IMR-90 (cell line): ENCODE measurements around the gene OSBPL9. TPM values are rescaled to one million over a fixed set of nuclear protein-coding genes. Genes with fewer than 3 reads are reported as not detected.

ENCODE experiments used
- ATAC-seq: fragments of 200-7000 bp; cut with Tn5 transposase; 2 replicates; pipeline ENCODE4 v1.9.1; 2020; ENCODE audit warnings: low read depth, mild to moderate bottlenecking, moderate library complexity
- BruUV-seq: library from RNA; stranded (reverse); fragments of 400-500 nt; replicated peaks from 2 replicates; lab custom pipeline; 2021; lab: Mats Ljungman, UMichigan
- CTCF ChIA-PET: fragments of 300-600 bp; formaldehyde crosslinking; extraction: SDS; loops from one replicate; lab custom pipeline; 2021; ENCODE audit warnings: antibody characterized with exemption; lab: Yijun Ruan, JAX
- POLR2A ChIA-PET: fragments of 300-600 bp; sonication (Branson Sonifier 250); formaldehyde crosslinking; loops from one replicate; lab custom pipeline; 2022; ENCODE audit warnings: antibody characterized with exemption; ENCODE audit not compliant: unreplicated experiment; lab: Charles Lee
- DNase-seq: peaks from one replicate; pipeline ENCODE4 v3.0.0; 2013
- H2AFZ ChIP-seq: replicated peaks from 2 replicates; pipeline ENCODE3; 2013; ENCODE audit warnings: low read length, mild to moderate bottlenecking; ENCODE audit not compliant: poor library complexity
- H2AK5ac ChIP-seq: 2 replicates; pipeline ENCODE4 v1.6.1; 2013; ENCODE audit warnings: low read depth, low read length, inconsistent platforms
- H2AK9ac ChIP-seq: replicated peaks from 2 replicates; pipeline ENCODE3; 2013; ENCODE audit warnings: mild to moderate bottlenecking, low read depth, low read length, moderate library complexity; ENCODE audit not compliant: poor library complexity
- H2BK120ac ChIP-seq: 2 replicates; pipeline ENCODE4 v1.6.1; 2013; ENCODE audit warnings: low read depth, low read length, inconsistent platforms
- H2BK15ac ChIP-seq: 3 replicates; pipeline ENCODE4 v1.6.1; 2013; ENCODE audit warnings: low read depth, low read length, inconsistent platforms
- H2BK20ac ChIP-seq: 2 replicates; pipeline ENCODE4 v1.6.1; 2013; ENCODE audit warnings: low read depth, mild to moderate bottlenecking, inconsistent platforms, low read length, moderate library complexity
- H2BK5ac ChIP-seq: 2 replicates; pipeline ENCODE4 v1.6.1; 2013; ENCODE audit warnings: mild to moderate bottlenecking, low read depth, low read length, inconsistent platforms; ENCODE audit not compliant: poor library complexity, severe bottlenecking
- H3K14ac ChIP-seq: replicated peaks from 2 replicates; pipeline ENCODE4 v1.6.1; 2013; ENCODE audit warnings: low read depth, low read length, inconsistent platforms
- H3K18ac ChIP-seq: 2 replicates; pipeline ENCODE4 v1.6.1; 2013; ENCODE audit warnings: low read depth, low read length, control low read depth
- H3K23ac ChIP-seq: 2 replicates; pipeline ENCODE4 v1.6.1; 2013; ENCODE audit warnings: low read depth, low read length, inconsistent platforms
- H3K27ac ChIP-seq: 2 replicates; pipeline ENCODE4 v1.5.1; 2013; ENCODE audit warnings: mild to moderate bottlenecking, control low read depth, low read length; ENCODE audit not compliant: insufficient read depth
- H3K27me3 ChIP-seq: 2 replicates; pipeline ENCODE4 v1.6.1; 2013; ENCODE audit warnings: low read length; ENCODE audit not compliant: control insufficient read depth, insufficient read depth
- H3K36me3 ChIP-seq: 2 replicates; pipeline ENCODE4 v1.6.1; 2013; ENCODE audit warnings: low read length, mixed read lengths; ENCODE audit not compliant: control insufficient read depth, insufficient read depth
- H3K4ac ChIP-seq: 2 replicates; pipeline ENCODE4 v1.6.1; 2013; ENCODE audit warnings: low read depth, low read length, inconsistent platforms
- H3K4me1 ChIP-seq: 2 replicates; pipeline ENCODE4 v1.6.1; 2013; ENCODE audit warnings: low read length, mixed read lengths; ENCODE audit not compliant: control insufficient read depth, insufficient read depth
- H3K4me2 ChIP-seq: 2 replicates; pipeline ENCODE4 v1.6.1; 2013; ENCODE audit warnings: low read depth, mild to moderate bottlenecking, control low read depth, low read length, moderate library complexity
- H3K4me3 ChIP-seq: 2 replicates; pipeline ENCODE4 v1.5.1; 2013; ENCODE audit warnings: low read depth, mild to moderate bottlenecking, control low read depth, low read length, moderate library complexity; ENCODE audit not compliant: insufficient read depth
- H3K56ac ChIP-seq: 2 replicates; pipeline ENCODE4 v1.6.1; 2013; ENCODE audit warnings: low read length, inconsistent platforms; ENCODE audit not compliant: insufficient read depth; ENCODE audit errors: extremely low read depth
- H3K79me1 ChIP-seq, 2 experiments: 2 replicates each; pipeline ENCODE4 v1.6.1; 2013; ENCODE audit warnings: low read length in 2 of 2, inconsistent platforms in 1 of 2, low read depth in 1 of 2
- H3K9ac ChIP-seq: 2 replicates; pipeline ENCODE4 v1.6.1; 2013; ENCODE audit warnings: low read depth, low read length, control low read depth
- H3K9me1 ChIP-seq: 2 replicates; pipeline ENCODE4 v1.6.1; 2013; ENCODE audit warnings: low read length, inconsistent platforms; ENCODE audit not compliant: insufficient read depth
- H3K9me3 ChIP-seq: 2 replicates; pipeline ENCODE4 v1.6.1; 2013; ENCODE audit warnings: low read length; ENCODE audit not compliant: control insufficient read depth, insufficient read depth
- H4K20me1 ChIP-seq: 2 replicates; pipeline ENCODE4 v1.6.1; 2013; ENCODE audit warnings: low read length, inconsistent platforms; ENCODE audit not compliant: insufficient read depth
- H4K5ac ChIP-seq: 2 replicates; pipeline ENCODE4 v1.6.1; 2013; ENCODE audit warnings: mild to moderate bottlenecking, low read depth, low read length, control low read depth
- H4K8ac ChIP-seq, 2 experiments: 2 replicates each; pipeline ENCODE4 v1.6.1; 2013; ENCODE audit warnings: low read depth in 2 of 2, low read length in 2 of 2, control low read depth in 1 of 2, inconsistent platforms in 1 of 2
- H4K91ac ChIP-seq: 2 replicates; pipeline ENCODE4 v1.6.1; 2013; ENCODE audit warnings: low read depth, low read length, inconsistent platforms; ENCODE audit not compliant: insufficient read depth
- CEBPB ChIP-seq: IDR thresholded peaks from 2 replicates; pipeline ENCODE4 v1.6.1; 2012; ENCODE audit warnings: low read depth, low read length, improper control_type of control experiment
- MAZ ChIP-seq: IDR thresholded peaks from 2 replicates; pipeline ENCODE4 v1.6.1; 2012; ENCODE audit warnings: low read depth, mild to moderate bottlenecking, low read length, improper control_type of control experiment, moderate library complexity, borderline replicate concordance
- RFX5 ChIP-seq: IDR thresholded peaks from 2 replicates; pipeline ENCODE4 v1.8.0; 2012; ENCODE audit warnings: low read depth, mild to moderate bottlenecking, low read length, moderate library complexity
- WGBS, 2 experiments: methylation state at CpG; one replicate each; pipeline versions ENCODE4 v1.1.5 to v1.1.7; 2013; ENCODE audit warnings: missing lambda C conversion rate in 2 of 2; ENCODE audit not compliant: insufficient read length in 1 of 2; ENCODE audit errors: extremely low coverage in 2 of 2; 5-methylcytosine and 5-hydroxymethylcytosine counted together
- dilution Hi-C: fragments of 300-500 bp; cut with HindIII; formaldehyde crosslinking; loops from one replicate; pipeline ENCODE4 v1.14.3; 2018; ENCODE audit warnings: low sequenced_read_pairs; ENCODE audit not compliant: unreplicated experiment
- in situ Hi-C: fragments of 300-500 bp; cut with MboI; formaldehyde crosslinking; loops from 3 replicates; pipeline ENCODE4 v1.14.3; 2019; ENCODE audit warnings: low sequenced_read_pairs, inconsistent platforms, mixed read lengths
- intact Hi-C: fragments of 100-400 bp; cut with micrococcal nuclease; formaldehyde crosslinking; loops from 2 replicates; pipeline ENCODE4 v1.10.0; 2022
- polyA plus RNA-seq, 3 experiments: library from polyadenylated mRNA; depleted of rRNA; stranded (reverse); fragments of >200 nt; gene quantifications; 2 replicates each; pipeline ENCODE4 v1.2.3, GENCODE V29; 2012; ENCODE audit warnings: low replicate concordance in 1 of 3
- total RNA-seq: library from RNA; depleted of rRNA; stranded (reverse); fragments of >200 nt; gene quantifications from 2 replicates; pipeline ENCODE4 v1.2.3, GENCODE V29; 2012

OSBPL9 gene
- total and polyA plus RNA-seq, 2 of the 4 experiments (the other 2 are of a cell fraction): 51.4 to 127 TPM

DNA sequence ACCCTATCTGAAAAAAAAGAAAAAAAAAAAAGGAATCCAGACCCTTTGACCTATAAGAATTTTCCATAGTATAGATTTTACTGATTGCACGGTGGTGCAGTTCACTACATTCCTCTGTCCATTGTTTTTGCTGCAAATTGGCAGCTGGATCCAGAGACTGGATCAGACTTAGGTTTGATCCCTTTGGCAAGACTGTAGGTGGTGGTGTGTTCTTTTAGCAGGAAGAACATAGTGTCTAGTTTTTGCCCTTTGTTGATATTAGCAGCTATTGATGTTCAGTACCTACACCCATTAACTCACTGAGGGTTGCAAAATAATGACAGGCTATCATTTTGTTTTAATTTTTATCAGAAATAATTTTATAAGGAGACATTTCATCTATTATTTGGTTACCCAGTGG is 37.1 kb downstream of the OSBPL9 start:
- H2BK20ac ChIP-seq: no peak overlapping the region
- H3K36me3 ChIP-seq: peaks cover 4% of the 10 kb centered on the region; the same call in 1 of the 2 replicates
- intact Hi-C loops: no loop called here
- H3K4me2 ChIP-seq: no peak overlapping the region
- H2AK5ac ChIP-seq: no peak overlapping the region
- no peak overlapping the region for H3K23ac ChIP-seq
- no peak overlapping the region for H4K8ac ChIP-seq
- H3K9me1 ChIP-seq: peaks cover 19% of the 10 kb centered on the region
- H3K56ac ChIP-seq: no peak overlapping the region
- dilution Hi-C loops: no loop called here
- no peak overlapping the region for H2AK9ac ChIP-seq
- no peaks in the 10 kb centered on the region for H3K9me3 ChIP-seq
- no CpG with 5 or more reads among the region's 1 CpG for WGBS, 2 experiments
- H3K4me1 ChIP-seq: peaks cover 15% of the 10 kb centered on the region
- no peak for DNase-seq
- no peak for ATAC-seq
- POLR2A ChIA-PET: no interaction called here
- no peak overlapping the region for H2BK5ac ChIP-seq
- 0 out of 2 replicates have a peak, but pooled peaks cover 3% of the 10 kb centered on the region for H4K20me1 ChIP-seq
- no peak overlapping the region for H3K4ac ChIP-seq
- no peak overlapping the region for H3K9ac ChIP-seq
- H2BK120ac ChIP-seq: no peak overlapping the region
- H2BK15ac ChIP-seq: no peak overlapping the region
- CTCF ChIA-PET: no interaction called here
- H4K91ac ChIP-seq: no peak overlapping the region
- H4K5ac ChIP-seq: no peak overlapping the region
- H3K4me3 ChIP-seq: no peak overlapping the region
- H3K79me1 ChIP-seq: peaks cover 36 to 69% of the 10 kb centered on the region in 2 experiments
- TF ChIP-seq MAZ (no peak), RFX5 (no peak), CEBPB (no peak)
- in situ Hi-C loops: no loop called here
- H2AFZ ChIP-seq: no peak overlapping the region
- H3K14ac ChIP-seq: no peak overlapping the region
- H3K18ac ChIP-seq: no peak overlapping the region
- BruUV-seq: no TSS peak
- H3K27ac ChIP-seq: no peak overlapping the region
- no peaks in the 10 kb centered on the region for H3K27me3 ChIP-seq
